HL-60 (cell line): ENCODE data around the gene HMSD.
A peak's percentile ranks its signal among the peaks of the same experiment; 100 is the strongest.

Source experiments
- DNase-seq, 2 experiments: peaks; one replicate each; pipeline ENCODE4 v3.0.0-alpha.2; 2010 to 2020; ENCODE audit warnings: low read depth in 1 of 2, low spot score in 1 of 2
- H3K27ac ChIP-seq: fragments of 250-450 bp; sonication (Bioruptor Pico); replicated peaks from 2 replicates; pipeline ENCODE4 v1.5.1; 2020; ENCODE audit warnings: mild to moderate bottlenecking, moderate library complexity
- H3K27me3 ChIP-seq: fragments of 250-450 bp; sonication (Bioruptor Pico); 2 replicates; pipeline ENCODE4 v1.5.1; 2021; ENCODE audit warnings: mild to moderate bottlenecking, moderate library complexity; ENCODE audit not compliant: insufficient read depth, poor library complexity, severe bottlenecking
- H3K4me3 ChIP-seq: replicated peaks from 2 replicates; pipeline ENCODE4 v1.5.1; 2011; ENCODE audit warnings: mild to moderate bottlenecking, control low read depth, low read length; ENCODE audit not compliant: insufficient read depth
- CTCF ChIP-seq: IDR thresholded peaks from one replicate; pipeline ENCODE4 v1.5.1; 2011; ENCODE audit warnings: low read length, control low read depth, inconsistent platforms; ENCODE audit not compliant: insufficient read depth
- GABPA ChIP-seq: IDR thresholded peaks from 2 replicates; pipeline ENCODE4 v1.6.1; 2012; ENCODE audit warnings: low read depth
- POLR2AphosphoS5 ChIP-seq: IDR thresholded peaks from 2 replicates; pipeline ENCODE4 v1.6.1; 2012; ENCODE audit warnings: low read depth
- REST ChIP-seq: IDR thresholded peaks from 2 replicates; pipeline ENCODE4 v1.6.1; 2012; ENCODE audit warnings: low read depth; ENCODE audit not compliant: insufficient replicate concordance
- SPI1 ChIP-seq: IDR thresholded peaks from 2 replicates; pipeline ENCODE4 v1.6.1; 2012; ENCODE audit warnings: low read depth, mild to moderate bottlenecking, borderline replicate concordance

Gene HMSD

GRCh38 chr18:63905361-63905760, 43.7 kb upstream of the HMSD start:
- H3K4me3 ChIP-seq = no peak overlapping the region
- no peak for TF ChIP-seq REST
- no peak for TF ChIP-seq GABPA
- TF ChIP-seq CTCF = no peak
- TF ChIP-seq SPI1 = no peak
- no peak for TF ChIP-seq POLR2AphosphoS5
- peak in 1 of 2 experiments; percentile 57 for DNase-seq
- peak overlapping the region; percentile 97 for H3K27ac ChIP-seq
- no peaks in the 10 kb centered on the region for H3K27me3 ChIP-seq

- peak overlapping the region; percentile 97 for H3K27ac ChIP-seq
- H3K27me3 ChIP-seq = no peaks in the 10 kb centered on the region
- TF ChIP-seq GABPA = no peak
- TF ChIP-seq SPI1 = no peak
- TF ChIP-seq REST = no peak
- no peak for TF ChIP-seq CTCF
- TF ChIP-seq POLR2AphosphoS5 = no peak
- DNase-seq = no peak
- H3K4me3 ChIP-seq = no peak overlapping the region
These were observed 43.0 kb upstream of the HMSD start for GRCh38 chr18:63906056-63906455.

GRCh38 chr18:63907664-63908063, 41.4 kb upstream of the HMSD start, which contains the start of gene SERPINB10:
SERPINB10 (plus strand) TSS chr18:63907958; CDS start chr18:63915511, 7,553 bp downstream.
- peak in 1 of 2 experiments; percentile 81 for DNase-seq
- peak within 1 kb of the TSS; percentile 97 for H3K27ac ChIP-seq
- TF ChIP-seq POLR2AphosphoS5 (no peak), CTCF (no peak), GABPA (no peak), SPI1 (no peak), REST (no peak)
- peak within 1 kb of the TSS; percentile 55 for H3K4me3 ChIP-seq
- H3K27me3 ChIP-seq = no peaks in the 10 kb centered on the region
